ENCODE measurements around the gene CC2D1B.
"Not testable (repeated sequence)": the region's sequence is repeated elsewhere in the genome, so short reads cannot be mapped to it uniquely, and the experiment has no call there.

Gene CC2D1B

GRCh38 chr1:52393174-52393573 is 27.2 kb upstream of the CC2D1B start:
- Histone ChIP-seq H3K4me3 (no peak overlapping the region), H3K4me2 (no peak overlapping the region), H4K20me1 (peaks cover 5% of the 10 kb centered on the region; the same call in 1 of the 2 replicates), H3K36me3 (peaks cover 99% of the 10 kb centered on the region), H3K9me3 (no peaks in the 10 kb centered on the region), H3K4me1 (no peaks in the 10 kb centered on the region), H3K27ac (no peak overlapping the region), H3K9ac (no peak overlapping the region), H3K27me3 (no peaks in the 10 kb centered on the region)
- no peak for TF ChIP-seq Cebpa-rat (IDR thresholded peaks at IDR 0.05)

GRCh38 chr1:52386458-52386857 is 20.5 kb upstream of the CC2D1B start:
- no peak for TF ChIP-seq Cebpa-rat (IDR thresholded peaks at IDR 0.05)
- H3K9ac ChIP-seq: 0 out of 2 replicates have a peak overlapping the region, but pooled peaks have one; percentile 33
- no peak overlapping the region for H3K4me3 ChIP-seq
- H4K20me1 ChIP-seq: no peaks in the 10 kb centered on the region; the same call in 1 of the 2 replicates
- H3K4me1 ChIP-seq: no peaks in the 10 kb centered on the region
- H3K27ac ChIP-seq: no peak overlapping the region
- H3K4me2 ChIP-seq: no peak overlapping the region
- no peaks in the 10 kb centered on the region for H3K9me3 ChIP-seq
- H3K36me3 ChIP-seq: peaks cover 100% of the 10 kb centered on the region
- no peaks in the 10 kb centered on the region for H3K27me3 ChIP-seq

- Histone ChIP-seq H3K36me3 (peaks cover 100% of the 10 kb centered on the region), H3K27ac (no peak overlapping the region), H3K4me2 (no peak overlapping the region), H4K20me1 (no peaks in the 10 kb centered on the region; the same call in 1 of the 2 replicates), H3K4me1 (no peaks in the 10 kb centered on the region), H3K9ac (0 out of 2 replicates have a peak overlapping the region, but pooled peaks have one; percentile 33), H3K27me3 (no peaks in the 10 kb centered on the region), H3K9me3 (no peaks in the 10 kb centered on the region), H3K4me3 (no peak overlapping the region)
- TF ChIP-seq Cebpa-rat (IDR thresholded peaks at IDR 0.05): no peak
Observed at GRCh38 chr1:52385376-52385775, 19.4 kb upstream of the CC2D1B start.

GRCh38 chr1:52369851-52370250 is 3.8 kb upstream of the CC2D1B start:
- not testable (repeated sequence) for H4K20me1 ChIP-seq, H3K4me3 ChIP-seq, H3K9ac ChIP-seq, H3K27ac ChIP-seq, H3K27me3 ChIP-seq, H3K9me3 ChIP-seq, H3K4me2 ChIP-seq
- H3K36me3 ChIP-seq: peaks cover 37% of the 10 kb centered on the region
- peaks cover 21% of the 10 kb centered on the region for H3K4me1 ChIP-seq

GRCh38 chr1:52368383-52369172 is 2.6 kb upstream of the CC2D1B start:
- H3K27ac ChIP-seq: no peak overlapping the region
- no peaks in the 10 kb centered on the region for H3K9me3 ChIP-seq
- peaks cover 8% of the 10 kb centered on the region; the same call in 1 of the 2 replicates for H4K20me1 ChIP-seq
- peaks cover 4% of the 10 kb centered on the region; the same call in 1 of the 2 replicates for H3K27me3 ChIP-seq
- peaks cover 30% of the 10 kb centered on the region for H3K4me1 ChIP-seq
- H3K4me3 ChIP-seq: peak overlapping the region; percentile 65
- H3K9ac ChIP-seq: peak overlapping the region; percentile 67
- peak overlapping the region; percentile 93 for H3K4me2 ChIP-seq
- H3K36me3 ChIP-seq: peaks cover 34% of the 10 kb centered on the region
- no peak for TF ChIP-seq Cebpa-rat (IDR thresholded peaks at IDR 0.05)

- TF ChIP-seq Cebpa-rat (IDR thresholded peaks at IDR 0.05): no peak
- peaks cover 30% of the 10 kb centered on the region for H3K4me1 ChIP-seq
- H3K4me3 ChIP-seq: no peak overlapping the region
- no peaks in the 10 kb centered on the region for H3K9me3 ChIP-seq
- peaks cover 12% of the 10 kb centered on the region; the same call in 1 of the 2 replicates for H4K20me1 ChIP-seq
- H3K27ac ChIP-seq: no peak overlapping the region
- H3K4me2 ChIP-seq: no peak overlapping the region; the same call in 1 of the 2 replicates
- no peak overlapping the region for H3K9ac ChIP-seq
- H3K36me3 ChIP-seq: peaks cover 34% of the 10 kb centered on the region
- H3K27me3 ChIP-seq: peaks cover 4% of the 10 kb centered on the region; the same call in 1 of the 2 replicates
Observed at GRCh38 chr1:52367272-52367671, 1.3 kb upstream of the CC2D1B start.

GRCh38 chr1:52366517-52366827 is 467 bp upstream of the CC2D1B start:
- H3K27me3 ChIP-seq: peaks cover 4% of the 10 kb centered on the region; the same call in 1 of the 2 replicates
- peaks cover 15% of the 10 kb centered on the region; the same call in 1 of the 2 replicates for H4K20me1 ChIP-seq
- peaks cover 30% of the 10 kb centered on the region for H3K4me1 ChIP-seq
- no peak for TF ChIP-seq Cebpa-rat (IDR thresholded peaks at IDR 0.05)
- H3K4me3 ChIP-seq: peak overlapping the region; percentile 91
- H3K36me3 ChIP-seq: peaks cover 35% of the 10 kb centered on the region
- no peak overlapping the region for H3K9ac ChIP-seq
- peak overlapping the region; percentile 21 for H3K4me2 ChIP-seq
- H3K27ac ChIP-seq: peak overlapping the region; percentile 89; the same call in 1 of the 2 replicates
- no peaks in the 10 kb centered on the region for H3K9me3 ChIP-seq

GRCh38 chr1:52365071-52365745 is 797 bp downstream of the CC2D1B start:
- Histone ChIP-seq H3K4me3 (peak overlapping the region; percentile 91), H3K4me1 (peaks cover 30% of the 10 kb centered on the region), H3K27ac (peak overlapping the region; percentile 89), H3K27me3 (peaks cover 4% of the 10 kb centered on the region; the same call in 1 of the 2 replicates), H3K9me3 (no peaks in the 10 kb centered on the region), H4K20me1 (peaks cover 15% of the 10 kb centered on the region; the same call in 1 of the 2 replicates), H3K9ac (peak overlapping the region; percentile 90), H3K4me2 (peak overlapping the region; percentile 93), H3K36me3 (peaks cover 43% of the 10 kb centered on the region)
- no peak for TF ChIP-seq Cebpa-rat (IDR thresholded peaks at IDR 0.05)

GRCh38 chr1:52364235-52364839 is 1.7 kb downstream of the CC2D1B start:
- peaks cover 4% of the 10 kb centered on the region; the same call in 1 of the 2 replicates for H3K27me3 ChIP-seq
- H3K4me3 ChIP-seq: peak overlapping the region; percentile 91; the same call in 1 of the 2 replicates
- no peak overlapping the region for H3K27ac ChIP-seq
- peaks cover 30% of the 10 kb centered on the region for H3K4me1 ChIP-seq
- peak overlapping the region; percentile 93 for H3K4me2 ChIP-seq
- H3K9ac ChIP-seq: no peak overlapping the region
- H4K20me1 ChIP-seq: peaks cover 15% of the 10 kb centered on the region; the same call in 1 of the 2 replicates
- TF ChIP-seq Cebpa-rat (IDR thresholded peaks at IDR 0.05): no peak
- H3K9me3 ChIP-seq: no peaks in the 10 kb centered on the region
- H3K36me3 ChIP-seq: peaks cover 52% of the 10 kb centered on the region

All from BLaER1 (cell line).